GM19372 (cell line): ENCODE data around the gene COL25A1.

ENCODE experiments used
- ATAC-seq: cut with Tn5 transposase; IDR thresholded peaks from one replicate; pipeline ENCODE4 v1.9.1; 2021; ENCODE audit warnings: mild to moderate bottlenecking, low read depth, moderate library complexity; ENCODE audit not compliant: unreplicated experiment

COL25A1 gene

DNA sequence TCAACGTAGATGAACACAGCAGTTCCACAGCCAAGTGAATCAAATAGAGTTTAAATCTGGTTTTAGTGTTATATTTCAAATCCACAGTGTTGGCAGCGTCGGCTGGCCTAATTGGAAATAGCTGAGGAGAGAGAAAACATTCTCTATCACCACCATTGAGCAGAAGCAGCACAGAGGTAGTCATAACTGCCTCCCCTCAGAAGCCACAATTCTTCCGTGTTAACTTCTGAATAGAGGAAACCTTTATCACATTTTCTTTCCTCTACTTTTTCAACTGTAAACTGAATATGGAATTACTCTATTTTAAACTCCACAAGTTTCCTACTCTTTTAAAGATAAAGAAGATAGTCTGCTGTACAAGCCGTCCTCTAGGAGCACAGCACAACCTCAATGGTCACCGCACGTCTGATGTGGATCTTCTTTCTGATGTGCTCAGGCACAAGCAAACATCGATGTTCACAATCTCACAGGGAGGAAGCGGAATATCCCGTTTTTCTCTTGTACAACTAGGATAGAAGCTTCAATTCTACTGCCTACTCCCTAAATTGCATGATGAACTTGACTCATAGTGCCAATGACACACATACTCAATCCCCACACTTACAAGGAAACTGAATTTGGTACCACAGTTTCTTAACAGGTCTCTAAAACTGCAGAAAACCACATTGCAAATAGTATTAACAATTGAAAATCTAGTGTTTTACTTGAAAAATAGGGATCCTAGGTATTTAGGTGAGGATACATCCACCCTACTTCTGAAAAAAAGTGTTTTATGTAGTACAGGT is 321.8 kb downstream of the COL25A1 start:
- no peak for ATAC-seq

DNA sequence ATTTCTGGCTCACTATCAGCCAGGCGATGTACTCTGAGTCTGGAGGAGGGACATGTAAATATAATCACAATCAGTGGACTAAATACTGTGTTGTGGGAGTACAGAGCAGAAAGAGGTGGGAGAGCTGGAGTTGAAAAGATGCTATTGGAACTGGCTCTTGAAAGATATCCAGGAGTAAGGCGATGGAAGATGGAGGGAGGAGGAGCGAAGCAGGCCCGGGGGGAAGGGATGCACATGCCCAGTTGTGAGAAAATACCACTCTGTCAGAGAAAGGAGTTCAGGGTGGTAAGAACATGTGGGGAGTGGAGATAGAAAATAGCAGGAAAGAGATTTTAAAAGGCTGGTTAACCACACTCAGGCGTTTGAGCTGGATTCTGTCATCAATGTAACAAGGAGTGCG is 322.7 kb downstream of the COL25A1 start:
- no peak for ATAC-seq

- no peak for ATAC-seq
These were observed 324.4 kb downstream of the COL25A1 start for GRCh38 chr4:108978066-108978465.

GRCh38 chr4:108972613-108973283 is 329.7 kb downstream of the COL25A1 start:
- no peak for ATAC-seq

- no peak for ATAC-seq
These were observed 331.0 kb downstream of the COL25A1 start for GRCh38 chr4:108971473-108971872.

- no peak for ATAC-seq
These were observed 336.9 kb downstream of the COL25A1 start for GRCh38 chr4:108965472-108966076.

DNA sequence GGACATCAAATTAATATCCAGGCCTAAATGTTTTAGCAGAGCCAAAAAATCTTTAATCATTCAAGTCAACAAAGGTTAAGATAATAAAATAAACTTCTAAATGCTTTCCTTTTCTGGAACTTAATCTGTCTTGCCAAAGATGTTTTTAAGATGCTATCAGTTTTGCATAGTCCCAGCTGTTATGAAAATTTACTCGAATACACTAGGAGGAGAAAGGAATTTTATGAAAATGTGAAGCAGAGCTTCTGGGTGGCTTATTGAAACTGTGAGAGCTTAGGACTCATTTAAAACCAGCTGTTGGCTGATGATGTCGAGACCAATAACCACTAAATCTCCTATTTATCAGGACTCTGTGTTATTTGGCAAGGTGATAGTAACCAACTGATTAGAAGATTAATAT is 337.4 kb downstream of the COL25A1 start:
- no peak for ATAC-seq

GRCh38 chr4:108963910-108964309 is 338.5 kb downstream of the COL25A1 start:
- ATAC-seq, result no peak

DNA sequence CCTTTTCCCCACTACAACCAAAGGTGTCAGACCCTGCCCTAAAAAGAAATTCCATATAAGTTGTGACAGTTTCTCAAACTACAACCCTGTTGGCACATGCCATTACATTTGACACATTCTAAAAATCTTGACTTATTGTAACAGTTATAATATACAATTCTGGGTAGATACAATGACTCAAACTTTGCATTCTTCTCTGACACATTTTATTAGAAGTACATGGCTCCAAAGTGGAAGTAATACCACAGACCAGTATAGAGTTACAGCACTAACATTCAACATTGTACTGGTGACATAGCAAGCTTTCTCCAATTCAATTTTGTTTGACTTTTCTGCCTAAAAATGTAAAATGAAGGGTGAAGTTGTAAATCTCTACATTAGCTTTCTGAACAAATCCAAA is 343.0 kb downstream of the COL25A1 start:
- ATAC-seq, result no peak

DNA sequence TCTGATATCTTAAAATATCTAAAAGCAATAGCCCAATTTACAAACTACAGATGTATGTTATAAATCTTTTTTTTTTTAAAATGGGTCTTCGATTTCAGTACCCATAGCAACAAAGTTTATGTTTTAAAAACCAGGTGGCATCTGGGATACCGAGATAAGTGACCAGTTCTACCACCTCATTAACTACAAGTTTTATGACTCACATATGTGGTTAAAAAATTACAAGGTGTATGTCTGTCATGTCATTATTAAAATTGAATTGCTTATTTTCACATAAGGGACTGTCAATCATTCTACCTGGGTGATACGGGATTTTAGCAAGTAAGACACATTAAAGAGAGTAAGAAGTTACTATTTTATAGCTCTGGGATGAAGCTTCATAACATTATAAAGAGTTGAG is 347.6 kb downstream of the COL25A1 start:
- ATAC-seq, result no peak

DNA sequence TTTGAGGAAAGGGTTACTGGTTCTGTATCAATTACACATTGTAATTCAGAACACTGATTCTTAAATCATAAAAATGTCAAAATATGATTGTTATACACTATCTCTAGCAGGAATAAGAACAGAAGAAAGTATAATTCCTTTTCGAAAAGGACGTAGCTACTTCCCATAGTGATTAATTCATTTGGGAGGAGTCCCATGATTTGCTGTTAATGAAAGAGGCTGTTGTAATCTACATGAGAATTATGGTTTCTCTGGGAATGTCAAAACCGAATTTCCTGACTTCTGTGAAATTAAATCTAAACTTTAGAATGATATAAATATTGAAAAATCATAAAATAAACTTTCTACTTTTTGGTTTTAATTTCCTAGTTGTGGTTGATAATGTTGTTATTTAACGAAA is 348.5 kb downstream of the COL25A1 start:
- ATAC-seq, result no peak

- no peak for ATAC-seq
These were observed 352.1 kb downstream of the COL25A1 start for GRCh38 chr4:108950158-108950915.

DNA sequence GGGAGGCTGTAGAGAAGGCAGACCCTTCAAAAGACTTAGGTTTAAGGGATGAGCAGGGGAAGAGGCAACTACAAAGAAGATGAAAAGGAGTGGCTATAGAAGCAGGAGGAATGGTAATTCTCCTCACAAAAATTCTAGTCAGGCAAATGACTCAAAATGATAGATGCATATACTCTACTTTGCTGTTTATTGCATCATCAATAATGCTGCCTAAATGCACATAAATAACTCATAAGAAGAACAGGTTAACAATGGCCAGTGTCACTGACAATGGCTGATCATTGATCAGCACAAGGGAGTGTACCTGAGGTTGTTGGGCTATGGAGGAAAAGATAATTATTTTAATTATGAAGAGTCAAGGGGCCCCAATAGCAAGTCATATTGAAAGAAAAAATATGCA is 354.9 kb downstream of the COL25A1 start:
- ATAC-seq, result no peak

- ATAC-seq, result no peak
These were observed 356.2 kb downstream of the COL25A1 start for GRCh38 chr4:108946237-108946636.

DNA sequence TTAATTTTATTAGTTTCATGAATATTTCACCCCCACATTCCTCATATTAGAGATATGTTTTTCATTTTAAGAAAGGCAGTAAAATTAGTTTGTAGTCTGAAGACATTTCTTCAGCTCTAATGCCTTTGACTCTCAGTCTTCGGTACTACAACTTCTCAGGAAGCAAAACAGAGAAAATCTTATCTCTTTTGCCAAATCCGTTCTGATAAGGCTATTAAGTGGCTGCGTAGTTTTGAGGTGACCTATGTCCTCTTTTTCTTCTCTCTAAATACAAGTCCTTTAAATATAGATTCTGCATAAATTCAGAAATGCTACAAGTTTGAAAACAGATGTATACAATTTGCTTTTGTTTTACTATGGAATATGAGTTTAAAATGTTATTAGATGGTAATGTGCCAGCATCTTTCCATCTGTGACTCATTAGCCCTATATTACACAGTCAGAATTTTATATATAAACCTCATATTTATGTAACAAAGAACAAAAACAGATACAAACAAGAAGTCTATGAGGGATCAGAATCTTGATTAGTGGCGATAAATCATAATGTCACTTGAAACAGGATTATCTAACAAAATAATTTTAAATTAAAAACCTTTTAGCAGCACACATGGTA is 358.4 kb downstream of the COL25A1 start:
- no peak for ATAC-seq

DNA sequence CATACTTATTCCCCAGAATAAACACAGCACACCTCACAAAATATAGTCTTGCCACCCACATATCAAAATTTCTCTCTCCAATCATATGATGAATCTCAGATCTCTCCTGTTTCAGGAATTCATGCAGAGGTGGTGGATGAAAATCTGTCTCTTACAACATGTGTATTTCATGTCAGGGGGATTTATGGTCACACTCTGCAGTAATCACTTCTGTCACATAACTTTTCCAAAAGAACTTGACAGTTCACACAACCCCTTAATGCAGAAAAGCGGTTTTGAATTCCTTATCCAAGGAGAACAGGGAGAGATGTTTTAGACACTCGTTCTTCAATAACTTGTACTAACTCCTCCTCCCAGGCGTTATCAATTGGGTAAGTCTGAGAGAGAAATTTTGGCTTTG is 359.1 kb downstream of the COL25A1 start:
- ATAC-seq, result no peak

DNA sequence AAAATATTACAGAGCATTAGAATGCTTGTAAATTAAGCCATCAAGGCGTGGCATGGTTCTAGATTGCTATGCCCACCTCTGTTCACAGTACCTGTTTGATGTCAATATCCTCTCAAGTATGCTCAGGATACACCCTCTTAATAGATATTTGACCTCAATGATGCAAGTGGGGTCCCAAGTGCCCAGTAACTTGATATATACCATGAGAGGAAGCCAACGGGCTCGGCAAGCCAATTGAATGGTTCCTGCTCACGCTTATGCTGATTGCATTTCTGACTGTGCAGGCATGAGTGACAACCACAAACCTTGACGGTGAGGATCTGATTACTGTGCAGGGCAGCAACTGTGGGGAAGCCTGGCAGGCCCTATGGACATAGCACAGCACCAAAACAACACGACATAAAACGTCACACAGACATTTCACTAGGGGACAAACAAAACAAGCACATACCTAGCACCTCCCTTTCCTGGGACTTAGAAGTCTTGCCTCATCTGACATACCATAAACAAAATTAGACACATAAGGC is 360.5 kb downstream of the COL25A1 start:
- ATAC-seq, result no peak

DNA sequence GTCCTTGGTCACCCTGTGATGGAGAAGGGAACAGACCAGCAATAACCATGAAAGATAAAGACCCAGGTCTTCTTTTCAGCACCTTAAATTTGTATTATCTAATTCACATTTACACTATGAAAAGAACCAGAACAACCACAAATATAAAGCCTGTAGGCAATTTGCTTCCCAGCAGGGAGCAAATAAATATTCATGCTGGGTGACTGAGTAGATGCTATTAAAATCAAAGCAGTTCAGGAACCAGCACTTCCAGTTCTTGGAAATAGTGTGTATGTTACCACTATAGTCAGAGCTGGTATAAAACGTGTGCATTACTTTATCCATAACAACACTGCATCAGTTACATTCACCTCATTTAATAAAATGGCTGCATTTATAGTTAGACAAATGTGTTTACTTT is 361.8 kb downstream of the COL25A1 start:
- ATAC-seq, result no peak

- no peak for ATAC-seq
These were observed 362.3 kb downstream of the COL25A1 start for GRCh38 chr4:108940149-108940548.

DNA sequence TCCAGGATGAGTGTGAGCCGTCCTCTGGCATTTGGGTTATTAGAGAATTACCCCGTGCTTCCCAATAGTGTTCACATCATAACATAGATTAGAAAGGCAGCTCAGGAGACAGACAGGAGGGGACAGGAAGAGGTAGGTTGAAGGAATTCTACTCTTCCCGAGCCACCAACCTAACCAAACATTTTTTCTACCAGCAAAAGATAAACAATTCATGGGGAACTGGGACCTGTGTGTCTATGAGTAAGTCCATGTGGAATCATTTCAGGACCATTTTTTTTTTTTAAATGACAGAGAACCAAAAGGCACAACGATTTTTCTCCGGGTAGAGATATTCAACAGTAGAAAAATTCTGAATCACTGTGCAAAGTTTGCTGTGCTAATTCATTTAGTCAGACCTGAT is 365.4 kb downstream of the COL25A1 start:
- ATAC-seq, result no peak
